HG03520 (cell line): Measurements from ENCODE around the gene ANO1.

Source experiments
- ATAC-seq: cut with Tn5 transposase; IDR thresholded peaks from one replicate; pipeline ENCODE4 v1.9.1; 2021; ENCODE audit warnings: mild to moderate bottlenecking, moderate library complexity; ENCODE audit not compliant: unreplicated experiment

ANO1 gene

DNA sequence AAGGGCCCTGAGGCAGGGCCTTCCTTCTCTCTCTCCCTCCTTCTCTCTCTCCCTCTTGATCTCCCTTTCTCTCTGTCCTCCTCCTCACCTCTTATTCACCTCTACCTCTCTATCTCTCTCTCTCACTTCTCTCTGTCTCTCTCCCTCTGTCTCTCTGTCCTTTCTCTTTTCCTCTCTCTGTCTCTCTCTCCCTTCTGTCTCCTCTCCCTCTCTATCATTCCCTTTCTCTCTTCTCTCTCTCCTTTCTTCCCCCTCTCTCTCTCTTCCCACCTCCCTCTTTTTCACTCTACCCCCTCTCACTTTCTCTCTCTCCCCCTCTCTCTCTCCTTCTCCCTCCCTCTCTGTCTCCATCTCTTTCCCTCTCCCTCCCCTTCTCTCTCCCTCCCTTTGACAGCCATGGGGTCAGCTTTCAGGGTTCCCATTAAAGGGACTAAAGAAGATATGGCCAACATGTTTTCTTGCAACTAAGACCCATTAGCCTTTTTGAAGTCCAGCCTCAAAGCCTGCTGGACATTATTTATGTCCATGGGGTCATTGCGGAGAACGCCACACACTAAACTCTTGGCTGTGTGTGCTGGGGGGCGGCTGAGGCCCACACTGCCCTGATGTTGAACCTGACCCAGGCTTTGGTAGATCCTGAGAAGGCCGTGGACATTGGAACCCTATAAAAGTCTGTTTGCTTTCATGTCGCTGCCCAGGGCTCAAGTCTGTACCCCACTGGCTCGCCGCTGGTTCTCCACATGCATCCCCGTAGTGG lies 15.0 kb downstream of the ANO1 start:
- no peak for ATAC-seq

- ATAC-seq = no peak
Observed at GRCh38 chr11:70095541-70096252, 17.6 kb downstream of the ANO1 start.

DNA sequence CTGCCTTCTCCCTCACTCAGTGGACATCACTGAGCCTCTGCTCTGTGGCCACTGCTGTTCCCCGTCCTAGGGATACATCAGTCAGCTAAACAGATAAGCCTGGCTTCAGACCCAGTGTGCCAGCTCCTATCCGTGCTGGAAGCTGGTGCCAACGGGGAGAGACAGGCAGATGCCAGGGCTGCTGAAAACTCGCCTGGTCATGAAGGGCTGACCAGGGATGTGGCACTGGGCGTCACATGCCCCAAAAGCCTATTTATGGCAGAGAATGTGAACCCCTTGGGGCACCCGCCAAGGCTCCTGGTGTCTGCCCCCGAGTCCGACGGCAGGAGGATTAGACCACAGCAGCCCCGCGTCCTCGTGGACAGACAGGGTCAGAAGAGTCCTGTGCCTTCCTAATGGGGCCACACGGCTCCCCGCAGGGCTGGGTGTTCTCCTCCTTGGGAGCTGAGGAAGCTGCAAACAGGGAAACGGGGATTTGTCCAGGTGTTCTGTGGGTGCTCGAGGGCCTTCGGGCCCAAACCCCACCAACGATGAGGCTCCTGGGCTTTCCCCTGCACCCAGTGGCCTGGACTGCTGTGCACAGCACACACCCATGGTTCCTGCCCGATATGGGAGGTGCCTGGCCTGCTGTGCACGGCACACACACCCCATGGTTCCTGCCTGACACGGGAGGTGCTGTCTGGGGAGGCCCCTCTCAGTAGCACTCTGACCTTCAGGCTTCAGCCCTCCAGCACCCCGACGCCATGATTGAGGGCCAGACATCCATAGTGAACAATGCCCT lies 19.9 kb downstream of the ANO1 start:
- ATAC-seq = no peak

DNA sequence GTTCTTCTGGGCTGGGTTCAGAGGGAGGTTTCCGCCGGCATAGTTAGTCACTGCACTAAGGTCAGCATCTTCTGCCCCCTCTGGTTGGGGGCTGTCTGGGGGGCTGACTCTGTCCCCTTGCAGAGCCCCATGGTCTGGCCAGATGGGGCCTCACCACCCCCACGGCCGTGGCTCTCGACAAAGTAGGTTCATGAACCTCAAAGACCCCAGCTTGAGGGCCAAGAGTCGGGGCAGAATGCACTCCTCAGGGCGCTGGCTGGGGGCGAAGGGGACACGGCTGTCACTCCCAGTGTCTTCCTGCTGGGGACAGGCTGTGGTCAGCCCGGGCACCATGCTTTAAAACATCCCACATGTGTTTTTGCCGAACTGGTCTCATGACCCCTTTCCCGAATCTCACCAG lies 20.8 kb downstream of the ANO1 start:
- no peak for ATAC-seq

- ATAC-seq = no peak
Observed at GRCh38 chr11:70099578-70100279, 21.6 kb downstream of the ANO1 start.

GRCh38 chr11:70100280-70100603 lies 22.1 kb downstream of the ANO1 start:
- ATAC-seq = no peak

DNA sequence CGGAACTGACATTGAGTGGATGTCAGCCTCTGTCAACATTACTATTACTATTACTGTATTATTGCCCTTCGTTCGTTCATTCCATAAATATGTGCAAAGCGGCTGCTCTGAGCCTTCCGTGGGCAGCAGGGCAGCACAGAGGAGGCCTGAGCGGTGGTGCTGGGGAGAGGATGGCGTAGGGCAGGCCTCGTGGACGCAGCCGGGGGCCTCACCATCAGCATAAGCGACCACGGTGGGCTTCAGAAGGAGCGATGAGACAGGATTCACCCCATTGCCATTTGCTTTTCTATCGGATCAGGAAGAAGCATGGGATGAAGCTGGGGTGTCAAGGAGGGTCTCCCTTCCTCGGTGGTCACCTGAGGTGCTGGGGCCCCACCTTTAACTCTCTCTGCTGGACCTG lies 22.7 kb downstream of the ANO1 start:
- ATAC-seq = no peak

GRCh38 chr11:70103256-70103975 lies 25.3 kb downstream of the ANO1 start:
- ATAC-seq = no peak

DNA sequence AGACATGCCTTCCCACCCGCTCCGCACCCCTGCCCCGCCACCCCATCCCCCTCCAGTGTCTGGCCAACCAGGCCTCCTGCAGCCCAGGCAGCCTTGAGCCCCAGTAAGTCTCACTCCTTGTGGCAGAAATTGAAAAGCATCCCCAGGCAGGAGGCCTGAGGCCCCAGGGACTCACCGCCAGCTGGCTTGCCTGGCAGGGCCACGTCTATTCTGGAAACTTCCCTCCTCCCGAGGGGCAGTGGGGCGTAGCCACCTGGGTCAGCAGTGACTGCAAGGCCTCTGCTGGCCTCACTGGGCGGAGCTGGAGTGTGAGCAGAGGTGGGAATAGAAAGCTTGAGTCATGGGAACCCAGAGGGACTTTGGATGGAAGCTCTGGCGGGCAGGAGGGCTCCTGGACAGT lies 26.3 kb downstream of the ANO1 start:
- no peak for ATAC-seq

DNA sequence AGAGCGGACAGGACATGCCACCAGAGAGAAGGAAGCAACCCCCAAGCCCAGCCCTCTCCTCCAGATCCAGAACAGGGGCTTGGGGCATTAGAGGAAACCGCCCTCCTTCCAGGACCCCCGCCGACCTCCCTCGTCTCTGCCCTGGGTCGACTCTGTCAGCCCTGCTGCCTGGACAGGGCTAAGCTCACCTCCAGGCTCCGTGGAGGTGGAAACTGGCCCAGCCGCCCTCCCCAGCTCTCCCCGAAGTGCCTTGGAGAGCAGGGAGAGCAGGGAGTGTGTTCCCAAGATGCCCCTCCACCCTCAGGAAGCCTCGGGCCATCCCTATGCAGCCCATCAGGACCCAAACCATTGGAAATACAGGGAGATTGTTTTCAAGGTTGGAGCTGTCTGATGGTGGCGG lies 26.8 kb downstream of the ANO1 start:
- no peak for ATAC-seq

DNA sequence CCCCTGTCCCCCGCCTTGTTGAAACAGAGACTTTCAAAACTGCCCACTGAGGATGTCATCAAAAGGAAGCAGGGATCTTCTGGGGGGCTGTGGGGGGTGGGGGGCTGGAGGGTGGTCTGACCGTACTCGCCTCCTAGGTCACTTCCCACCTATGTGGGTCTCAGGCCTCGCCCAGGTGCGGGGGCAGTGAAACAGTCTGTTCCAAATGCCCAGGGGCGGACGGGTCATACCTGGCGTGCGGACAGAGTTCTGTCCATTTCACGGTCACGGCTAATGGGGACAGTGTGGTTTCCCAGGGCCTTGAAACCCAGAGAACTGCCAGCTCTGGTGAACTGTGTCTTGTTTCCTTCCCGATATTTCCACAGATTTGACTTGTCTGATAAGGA lies 27.2 kb downstream of the ANO1 start:
- ATAC-seq = no peak

- no peak for ATAC-seq
Observed at GRCh38 chr11:70105755-70106571, 27.8 kb downstream of the ANO1 start.

DNA sequence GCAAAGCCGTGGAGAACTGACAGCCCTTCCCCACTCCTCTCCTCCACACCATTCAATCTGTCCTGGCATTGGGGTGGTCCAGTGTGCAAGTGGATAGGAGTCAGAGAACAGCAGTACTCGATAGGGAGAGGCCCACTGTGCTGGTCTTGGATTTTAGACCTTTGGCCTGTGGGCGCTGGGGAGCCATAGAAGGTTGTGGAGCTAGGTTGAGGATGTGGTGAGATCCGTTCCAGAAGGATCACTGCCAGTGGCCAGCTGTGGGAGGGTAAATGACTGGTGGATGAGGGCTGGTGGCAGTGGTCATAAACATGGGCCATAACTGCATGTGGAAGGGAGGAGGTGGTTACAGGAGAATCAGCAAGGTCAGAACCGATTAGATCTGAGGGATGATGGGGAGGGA lies 28.6 kb downstream of the ANO1 start:
- no peak for ATAC-seq

DNA sequence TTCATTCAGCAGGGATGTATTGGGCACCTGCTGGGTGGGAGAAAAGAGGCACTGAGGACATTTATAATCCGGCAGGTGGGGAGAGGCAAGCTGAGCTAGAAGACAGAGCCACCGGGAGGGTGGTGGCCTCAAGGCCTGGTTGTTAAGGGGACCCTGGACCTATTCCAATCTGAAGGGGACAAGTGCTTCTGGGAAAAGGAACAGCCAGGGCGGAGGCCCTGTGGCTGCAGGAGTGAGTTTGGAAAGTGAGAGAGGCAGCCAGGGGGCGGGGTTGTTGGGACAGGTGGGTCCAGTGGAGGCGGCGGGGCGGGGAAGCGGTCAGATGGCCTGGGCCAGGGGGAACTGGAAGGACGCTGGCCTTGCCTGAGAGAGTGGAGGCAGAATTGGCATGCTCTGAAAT lies 29.1 kb downstream of the ANO1 start:
- ATAC-seq = no peak

GRCh38 chr11:70107756-70108155 lies 29.6 kb downstream of the ANO1 start:
- ATAC-seq = no peak

GRCh38 chr11:70108250-70108649 lies 30.1 kb downstream of the ANO1 start:
- ATAC-seq = no peak

DNA sequence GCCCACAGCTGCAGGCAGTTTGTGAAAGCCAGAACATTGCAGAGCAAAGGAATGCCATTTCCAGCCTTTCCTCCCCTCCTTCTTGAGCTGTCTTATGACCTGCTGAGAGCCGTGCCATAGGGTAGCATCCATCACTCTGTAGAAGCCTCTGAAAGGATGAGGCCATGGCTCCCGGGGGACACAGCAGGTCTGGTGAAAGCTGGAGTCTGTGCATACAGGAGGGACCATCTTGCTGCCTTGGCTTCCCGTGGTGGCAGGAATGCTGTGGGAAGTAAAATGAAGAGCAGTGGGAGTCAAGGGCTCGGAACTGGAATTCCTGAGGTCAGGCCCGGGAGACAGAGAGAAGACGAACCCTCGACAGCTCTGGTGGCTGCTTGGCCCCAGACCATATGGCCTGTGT lies 30.9 kb downstream of the ANO1 start:
- no peak for ATAC-seq

- no peak for ATAC-seq
Observed at GRCh38 chr11:70109903-70110302, 31.8 kb downstream of the ANO1 start.

DNA sequence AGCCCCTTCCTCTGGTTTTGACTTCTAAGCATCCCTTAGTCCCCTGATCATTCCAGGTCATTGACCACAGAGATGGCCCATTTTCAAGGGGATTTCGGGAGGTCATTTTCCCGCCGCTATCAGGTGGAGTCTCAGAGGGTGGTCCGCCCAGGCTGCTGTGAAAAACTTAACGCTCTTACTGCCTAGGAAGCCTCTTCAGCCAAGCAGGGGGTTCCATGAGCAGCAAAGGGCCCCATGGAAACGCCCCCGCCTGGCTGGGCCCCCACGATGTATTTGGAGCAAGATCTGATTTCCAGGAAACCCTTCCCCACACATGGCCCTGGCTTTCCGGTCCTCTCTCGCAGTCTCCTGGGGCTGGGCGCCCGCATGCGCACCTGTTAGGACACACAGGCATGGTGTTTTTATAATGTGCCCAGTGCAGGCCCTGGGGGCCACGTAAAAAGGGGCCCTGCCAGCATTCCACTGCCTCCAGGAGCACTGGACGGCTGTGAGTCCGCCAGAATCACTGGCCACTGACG lies 32.5 kb downstream of the ANO1 start:
- ATAC-seq = no peak
